Measurements from ENCODE around the gene ZC3HAV1.

DNA sequence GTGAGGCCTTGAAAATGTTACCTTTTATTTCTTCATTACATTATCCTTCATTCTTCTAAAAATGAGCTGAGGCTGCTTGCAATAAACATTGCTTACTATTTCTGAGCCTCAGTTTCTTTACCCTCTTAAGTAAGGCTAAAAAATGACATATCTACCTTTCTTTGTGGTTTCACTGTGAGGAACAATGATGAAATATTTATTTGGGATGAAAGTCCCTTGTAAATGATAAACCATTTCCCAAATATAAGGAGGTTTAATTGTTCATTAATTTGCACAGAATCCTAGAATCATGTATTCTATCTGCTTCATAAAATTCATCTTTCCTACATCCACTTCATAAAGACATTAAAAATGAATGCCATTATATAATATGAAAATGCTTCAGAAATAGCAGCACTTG, 27.9 kb downstream of the ZC3HAV1 start:
- TF ChIP-seq, protein P1, sequence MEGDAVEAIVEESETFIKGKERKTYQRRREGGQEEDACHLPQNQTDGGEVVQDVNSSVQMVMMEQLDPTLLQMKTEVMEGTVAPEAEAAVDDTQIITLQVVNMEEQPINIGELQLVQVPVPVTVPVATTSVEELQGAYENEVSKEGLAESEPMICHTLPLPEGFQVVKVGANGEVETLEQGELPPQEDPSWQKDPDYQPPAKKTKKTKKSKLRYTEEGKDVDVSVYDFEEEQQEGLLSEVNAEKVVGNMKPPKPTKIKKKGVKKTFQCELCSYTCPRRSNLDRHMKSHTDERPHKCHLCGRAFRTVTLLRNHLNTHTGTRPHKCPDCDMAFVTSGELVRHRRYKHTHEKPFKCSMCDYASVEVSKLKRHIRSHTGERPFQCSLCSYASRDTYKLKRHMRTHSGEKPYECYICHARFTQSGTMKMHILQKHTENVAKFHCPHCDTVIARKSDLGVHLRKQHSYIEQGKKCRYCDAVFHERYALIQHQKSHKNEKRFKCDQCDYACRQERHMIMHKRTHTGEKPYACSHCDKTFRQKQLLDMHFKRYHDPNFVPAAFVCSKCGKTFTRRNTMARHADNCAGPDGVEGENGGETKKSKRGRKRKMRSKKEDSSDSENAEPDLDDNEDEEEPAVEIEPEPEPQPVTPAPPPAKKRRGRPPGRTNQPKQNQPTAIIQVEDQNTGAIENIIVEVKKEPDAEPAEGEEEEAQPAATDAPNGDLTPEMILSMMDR (conservative IDR thresholded peaks at IDR 0.05; ENCODE audit: low read depth, low read length): no peak
- TF ChIP-seq CEBPB (IDR thresholded peaks at IDR 0.05; ENCODE audit: low read depth, low read length): no peak
- TF ChIP-seq, protein P2, sequence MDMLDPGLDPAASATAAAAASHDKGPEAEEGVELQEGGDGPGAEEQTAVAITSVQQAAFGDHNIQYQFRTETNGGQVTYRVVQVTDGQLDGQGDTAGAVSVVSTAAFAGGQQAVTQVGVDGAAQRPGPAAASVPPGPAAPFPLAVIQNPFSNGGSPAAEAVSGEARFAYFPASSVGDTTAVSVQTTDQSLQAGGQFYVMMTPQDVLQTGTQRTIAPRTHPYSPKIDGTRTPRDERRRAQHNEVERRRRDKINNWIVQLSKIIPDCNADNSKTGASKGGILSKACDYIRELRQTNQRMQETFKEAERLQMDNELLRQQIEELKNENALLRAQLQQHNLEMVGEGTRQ (IDR thresholded peaks at IDR 0.05; ENCODE audit: low read depth, low read length): no peak
- TF ChIP-seq MXI1 (IDR thresholded peaks at IDR 0.05; ENCODE audit: borderline replicate concordance, low read depth, low read length): no peak
- TF ChIP-seq MAFK (IDR thresholded peaks at IDR 0.05; ENCODE audit: low read depth, low read length): no peak
- no peak for TF ChIP-seq RAD21 (IDR thresholded peaks at IDR 0.05; ENCODE audit: low read length)
- no peak for TF ChIP-seq RFX5 (IDR thresholded peaks at IDR 0.05; ENCODE audit: low read depth, low read length)
- no peak for TF ChIP-seq RCOR1 (IDR thresholded peaks at IDR 0.05; ENCODE audit: insufficient replicate concordance, low read length)
- no peak for TF ChIP-seq BHLHE40 (IDR thresholded peaks at IDR 0.05; ENCODE audit: low read depth, low read length)
- TF ChIP-seq POLR2A (IDR thresholded peaks at IDR 0.05; ENCODE audit: low read depth, low read length): no peak
- TF ChIP-seq, protein P3, sequence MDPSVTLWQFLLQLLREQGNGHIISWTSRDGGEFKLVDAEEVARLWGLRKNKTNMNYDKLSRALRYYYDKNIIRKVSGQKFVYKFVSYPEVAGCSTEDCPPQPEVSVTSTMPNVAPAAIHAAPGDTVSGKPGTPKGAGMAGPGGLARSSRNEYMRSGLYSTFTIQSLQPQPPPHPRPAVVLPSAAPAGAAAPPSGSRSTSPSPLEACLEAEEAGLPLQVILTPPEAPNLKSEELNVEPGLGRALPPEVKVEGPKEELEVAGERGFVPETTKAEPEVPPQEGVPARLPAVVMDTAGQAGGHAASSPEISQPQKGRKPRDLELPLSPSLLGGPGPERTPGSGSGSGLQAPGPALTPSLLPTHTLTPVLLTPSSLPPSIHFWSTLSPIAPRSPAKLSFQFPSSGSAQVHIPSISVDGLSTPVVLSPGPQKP (IDR thresholded peaks at IDR 0.05; ENCODE audit: borderline replicate concordance, low read depth, low read length): no peak
- TF ChIP-seq FOS (IDR thresholded peaks at IDR 0.05; ENCODE audit: low read depth, low read length): no peak
- no peak for TF ChIP-seq CHD1 (IDR thresholded peaks at IDR 0.05; ENCODE audit: low read depth, low read length)
